GM20000 (cell line): Measurements from ENCODE around the gene TSPAN31.

Experiments
- DNase-seq: peaks from one replicate; pipeline ENCODE4 v3.0.0; 2012; ENCODE audit warnings: low spot score
- CTCF ChIP-seq: IDR thresholded peaks from 2 replicates; pipeline ENCODE4 v1.5.1; 2012; ENCODE audit warnings: mild to moderate bottlenecking, control low read depth; ENCODE audit errors: extremely low read depth, missing control alignments

The TSPAN31 gene

GRCh38 chr12:57744777-57745484 is at the start of gene TSPAN31:
Gene TSPAN31, plus strand, starts transcription at chr12:57745039. Its CDS starts 116 bp downstream, at chr12:57745155.
- no peak for TF ChIP-seq CTCF
- peak; percentile 93 for DNase-seq

- no peak for TF ChIP-seq CTCF
- no peak for DNase-seq
These were observed 48.9 kb upstream of the TSPAN31 start for GRCh38 chr12:57695770-57696432.

GRCh38 chr12:57697076-57697475 is 47.8 kb upstream of the TSPAN31 start:
- no peak for DNase-seq
- TF ChIP-seq CTCF: no peak

- no peak for TF ChIP-seq CTCF
- no peak for DNase-seq
These were observed 46.4 kb upstream of the TSPAN31 start for GRCh38 chr12:57698414-57698813.

- no peak for TF ChIP-seq CTCF
These were observed 44.5 kb upstream of the TSPAN31 start for GRCh38 chr12:57700317-57700716.

GRCh38 chr12:57707250-57707649 is 37.6 kb upstream of the TSPAN31 start:
- no peak for TF ChIP-seq CTCF
- DNase-seq: no peak

More at GRCh38 chr12:57700317-57700716, 44.5 kb upstream of the TSPAN31 start:
- no peak for DNase-seq

GRCh38 chr12:57708296-57708695 is 36.5 kb upstream of the TSPAN31 start:
- no peak for DNase-seq
- no peak for TF ChIP-seq CTCF
